OCI-LY3 (cell line): ENCODE measurements around the gene GHITM.

Experiments
- H2AFZ ChIP-seq: fragments of 200-600, 300-600 bp; shearing (Covaris generic); 2 replicates; pipeline ENCODE4 v1.6.0; 2014; ENCODE audit warnings: antibody characterized with exemption, low read depth, low read length
- H3K27ac ChIP-seq: fragments of 200-600, 300-600 bp; sonication (generic); 2 replicates; pipeline ENCODE4 v1.5.1; 2014; ENCODE audit warnings: mild to moderate bottlenecking, low read length, moderate library complexity, mixed read lengths
- H3K27me3 ChIP-seq: fragments of 200-600, 300-600 bp; sonication (generic); 2 replicates; pipeline ENCODE4 v1.6.1; 2014; ENCODE audit warnings: low read depth, low read length, mixed read lengths
- H3K36me3 ChIP-seq: fragments of 200-600, 300-600 bp; sonication (generic); replicated peaks from 2 replicates; pipeline ENCODE3; 2014; ENCODE audit warnings: low read depth, low read length, mixed read lengths
- H3K4me1 ChIP-seq: fragments of 300-600, 200-600 bp; sonication (generic); 2 replicates; pipeline ENCODE4 v1.6.1; 2014; ENCODE audit warnings: low read length, mixed read lengths
- H3K4me2 ChIP-seq: fragments of 200-600, 300-600 bp; sonication (generic); 2 replicates; pipeline ENCODE4 v1.6.1; 2014; ENCODE audit warnings: low read length, mixed read lengths
- H3K4me3 ChIP-seq: fragments of 300-600, 200-600 bp; sonication (generic); 2 replicates; pipeline ENCODE4 v1.5.1; 2014; ENCODE audit warnings: antibody characterized with exemption, mild to moderate bottlenecking, low read length, moderate library complexity
- H3K79me2 ChIP-seq: fragments of 300-600, 200-600 bp; shearing (Covaris generic); 2 replicates; pipeline ENCODE4 v1.6.1; 2014; ENCODE audit warnings: mild to moderate bottlenecking, low read length, mixed read lengths
- H3K9ac ChIP-seq: fragments of 300-600, 200-600 bp; shearing (Covaris generic); 2 replicates; pipeline ENCODE4 v1.6.0; 2014; ENCODE audit warnings: mild to moderate bottlenecking, low read length, moderate library complexity
- H3K9me3 ChIP-seq: fragments of 200-600, 300-600 bp; shearing (Covaris generic); 2 replicates; pipeline ENCODE4 v1.6.1; 2014; ENCODE audit warnings: low read length, mixed read lengths; ENCODE audit not compliant: insufficient read depth
- H4K20me1 ChIP-seq: fragments of 200-600, 300-600 bp; sonication (generic); 2 replicates; pipeline ENCODE4 v1.6.1; 2016; ENCODE audit warnings: low read length, mixed read lengths; ENCODE audit not compliant: insufficient read depth
- EZH2phosphoT487 ChIP-seq: fragments of 200-600 bp; shearing (Covaris generic); IDR thresholded peaks from 2 replicates; pipeline ENCODE4 v1.6.1; 2018; ENCODE audit warnings: antibody characterized with exemption, mixed run types, low read depth
- TF ChIP-seq, protein P1 (sequence below): fragments of 200-600, 300-600 bp; sonication (generic); IDR thresholded peaks from 2 replicates; pipeline ENCODE4 v1.5.1; 2014; ENCODE audit warnings: antibody characterized with exemption, low read length, low read depth

GHITM gene

DNA sequence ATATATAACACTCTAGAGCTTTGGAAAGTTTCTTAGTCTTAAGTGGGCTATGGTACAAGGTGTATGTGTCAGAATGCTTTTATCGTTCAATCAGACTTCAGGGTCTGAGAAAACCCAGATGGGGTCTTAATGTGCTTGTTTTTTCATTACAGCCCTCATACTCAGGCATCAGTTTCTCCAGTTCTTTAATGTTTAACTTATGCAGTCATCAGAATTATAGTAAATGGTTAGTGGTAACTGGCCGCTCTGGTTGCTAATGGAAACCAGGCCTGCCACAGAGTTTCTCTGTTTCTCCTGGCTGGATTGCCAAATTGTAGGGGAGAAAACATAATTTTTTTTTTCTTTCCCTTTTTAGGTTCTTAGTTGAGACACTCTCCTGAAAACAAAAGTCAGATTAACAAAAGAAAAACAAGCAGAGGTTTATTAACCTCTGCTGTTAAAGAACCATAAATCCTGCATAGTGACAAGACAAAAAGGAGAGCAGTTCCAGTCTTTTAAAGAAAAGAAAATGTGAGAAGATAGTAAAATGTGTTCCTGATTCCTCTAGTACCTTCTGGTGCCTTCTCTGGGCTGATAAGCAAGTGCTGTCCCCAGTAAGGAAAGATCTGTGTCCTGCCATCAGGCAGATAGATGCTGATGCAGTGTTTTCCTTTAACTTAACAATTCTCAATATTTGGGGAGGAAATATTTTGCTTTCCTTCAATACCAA, 21.5 kb upstream of the GHITM start:
- H3K27me3 ChIP-seq: no peaks in the 10 kb centered on the region
- H3K4me3 ChIP-seq: peak overlapping the region; percentile 28; the same call in 1 of the 2 replicates
- peak overlapping the region; percentile 30 for H3K4me2 ChIP-seq
- H3K9me3 ChIP-seq: no peaks in the 10 kb centered on the region; the same call in 1 of the 2 replicates
- peak overlapping the region; percentile 29; the same call in 1 of the 2 replicates for H3K9ac ChIP-seq
- no peak overlapping the region for H2AFZ ChIP-seq
- H3K4me1 ChIP-seq: peaks cover 34% of the 10 kb centered on the region
- H3K79me2 ChIP-seq: no peaks in the 10 kb centered on the region
- TF ChIP-seq, protein P1, sequence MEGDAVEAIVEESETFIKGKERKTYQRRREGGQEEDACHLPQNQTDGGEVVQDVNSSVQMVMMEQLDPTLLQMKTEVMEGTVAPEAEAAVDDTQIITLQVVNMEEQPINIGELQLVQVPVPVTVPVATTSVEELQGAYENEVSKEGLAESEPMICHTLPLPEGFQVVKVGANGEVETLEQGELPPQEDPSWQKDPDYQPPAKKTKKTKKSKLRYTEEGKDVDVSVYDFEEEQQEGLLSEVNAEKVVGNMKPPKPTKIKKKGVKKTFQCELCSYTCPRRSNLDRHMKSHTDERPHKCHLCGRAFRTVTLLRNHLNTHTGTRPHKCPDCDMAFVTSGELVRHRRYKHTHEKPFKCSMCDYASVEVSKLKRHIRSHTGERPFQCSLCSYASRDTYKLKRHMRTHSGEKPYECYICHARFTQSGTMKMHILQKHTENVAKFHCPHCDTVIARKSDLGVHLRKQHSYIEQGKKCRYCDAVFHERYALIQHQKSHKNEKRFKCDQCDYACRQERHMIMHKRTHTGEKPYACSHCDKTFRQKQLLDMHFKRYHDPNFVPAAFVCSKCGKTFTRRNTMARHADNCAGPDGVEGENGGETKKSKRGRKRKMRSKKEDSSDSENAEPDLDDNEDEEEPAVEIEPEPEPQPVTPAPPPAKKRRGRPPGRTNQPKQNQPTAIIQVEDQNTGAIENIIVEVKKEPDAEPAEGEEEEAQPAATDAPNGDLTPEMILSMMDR: no peak
- TF ChIP-seq EZH2phosphoT487: no peak
- H3K36me3 ChIP-seq: peaks cover 4% of the 10 kb centered on the region
- H3K27ac ChIP-seq: peak overlapping the region; percentile 90
- no peaks in the 10 kb centered on the region for H4K20me1 ChIP-seq

DNA sequence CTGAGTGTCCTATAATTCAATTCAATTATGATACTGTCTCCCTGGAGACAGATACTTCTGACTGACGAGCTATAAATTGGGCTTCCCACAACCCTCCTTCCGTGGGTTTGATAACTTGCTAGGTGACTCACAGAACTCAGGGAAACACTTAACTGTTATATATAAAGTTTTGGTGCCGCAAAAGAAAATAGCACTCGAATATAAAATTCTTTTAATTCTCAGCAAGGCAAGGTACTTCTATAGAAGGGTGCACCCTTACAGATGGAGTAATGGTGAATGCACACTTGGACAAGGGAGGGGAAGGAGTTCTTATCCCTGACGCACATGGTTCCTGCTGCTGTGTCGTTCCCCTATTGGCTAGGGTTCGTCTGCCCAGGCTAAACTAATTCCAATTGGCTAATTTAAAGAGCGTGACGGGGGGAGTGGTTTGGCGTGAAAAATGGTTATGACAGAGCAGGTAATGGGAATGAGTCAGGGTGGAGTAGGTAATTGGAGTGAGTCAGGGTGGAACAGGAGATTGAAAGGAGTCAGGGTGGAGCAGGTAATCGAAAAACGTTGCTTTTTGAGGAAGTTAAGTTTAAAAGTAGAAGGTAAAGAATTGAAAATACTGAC, 20.8 kb upstream of the GHITM start:
- no peak for TF ChIP-seq EZH2phosphoT487
- TF ChIP-seq, protein P1: no peak
- Histone ChIP-seq H3K27ac (peak overlapping the region; percentile 90), H3K4me2 (peak overlapping the region; percentile 30; the same call in 1 of the 2 replicates)

DNA sequence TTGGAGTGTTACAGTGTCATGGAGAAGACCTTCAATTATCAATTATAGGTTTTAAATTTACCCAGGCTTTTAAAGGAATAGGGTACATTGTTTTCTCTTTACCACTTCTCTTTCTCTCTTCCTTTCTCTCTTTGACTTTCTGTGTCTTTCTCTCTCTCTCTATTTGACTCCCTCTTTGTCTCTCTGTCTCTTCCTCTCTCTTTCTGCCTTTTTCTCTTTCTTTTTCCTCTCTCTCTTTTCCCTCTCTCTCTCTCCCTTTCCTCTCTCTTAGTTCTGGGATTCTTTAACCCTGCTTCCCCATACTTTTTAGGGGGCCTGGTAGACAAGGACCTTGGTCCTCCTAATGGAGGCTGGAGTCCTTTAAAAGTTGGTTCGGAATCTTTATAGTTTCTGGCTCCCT, 15.9 kb upstream of the GHITM start:
- no peaks in the 10 kb centered on the region for H4K20me1 ChIP-seq
- no peak overlapping the region for H3K4me3 ChIP-seq
- no peak overlapping the region for H3K9ac ChIP-seq
- no peaks in the 10 kb centered on the region for H3K27me3 ChIP-seq
- no peaks in the 10 kb centered on the region for H3K79me2 ChIP-seq
- no peak overlapping the region for H3K4me2 ChIP-seq
- no peaks in the 10 kb centered on the region for H3K9me3 ChIP-seq
- H3K4me1 ChIP-seq: peaks cover 16% of the 10 kb centered on the region
- peaks cover 1% of the 10 kb centered on the region for H3K36me3 ChIP-seq
- TF ChIP-seq EZH2phosphoT487: no peak
- TF ChIP-seq, protein P1: no peak
- no peak overlapping the region for H3K27ac ChIP-seq
- no peak overlapping the region for H2AFZ ChIP-seq

More for the DNA sequence above, 20.8 kb upstream of the GHITM start:
- H3K27me3 ChIP-seq: no peaks in the 10 kb centered on the region
- no peak overlapping the region for H3K4me3 ChIP-seq
- no peaks in the 10 kb centered on the region; the same call in 1 of the 2 replicates for H3K9me3 ChIP-seq
- no peaks in the 10 kb centered on the region for H4K20me1 ChIP-seq
- no peak overlapping the region for H2AFZ ChIP-seq
- peaks cover 4% of the 10 kb centered on the region for H3K36me3 ChIP-seq
- no peaks in the 10 kb centered on the region for H3K79me2 ChIP-seq
- peaks cover 38% of the 10 kb centered on the region for H3K4me1 ChIP-seq
- H3K9ac ChIP-seq: no peak overlapping the region
